HG02885 (cell line): Measurements from ENCODE around the gene TNNC1.

Experiments
- ATAC-seq: cut with Tn5 transposase; IDR thresholded peaks from one replicate; pipeline ENCODE4 v1.9.1; 2021; ENCODE audit warnings: mild to moderate bottlenecking; ENCODE audit not compliant: unreplicated experiment, poor library complexity

The TNNC1 gene

DNA sequence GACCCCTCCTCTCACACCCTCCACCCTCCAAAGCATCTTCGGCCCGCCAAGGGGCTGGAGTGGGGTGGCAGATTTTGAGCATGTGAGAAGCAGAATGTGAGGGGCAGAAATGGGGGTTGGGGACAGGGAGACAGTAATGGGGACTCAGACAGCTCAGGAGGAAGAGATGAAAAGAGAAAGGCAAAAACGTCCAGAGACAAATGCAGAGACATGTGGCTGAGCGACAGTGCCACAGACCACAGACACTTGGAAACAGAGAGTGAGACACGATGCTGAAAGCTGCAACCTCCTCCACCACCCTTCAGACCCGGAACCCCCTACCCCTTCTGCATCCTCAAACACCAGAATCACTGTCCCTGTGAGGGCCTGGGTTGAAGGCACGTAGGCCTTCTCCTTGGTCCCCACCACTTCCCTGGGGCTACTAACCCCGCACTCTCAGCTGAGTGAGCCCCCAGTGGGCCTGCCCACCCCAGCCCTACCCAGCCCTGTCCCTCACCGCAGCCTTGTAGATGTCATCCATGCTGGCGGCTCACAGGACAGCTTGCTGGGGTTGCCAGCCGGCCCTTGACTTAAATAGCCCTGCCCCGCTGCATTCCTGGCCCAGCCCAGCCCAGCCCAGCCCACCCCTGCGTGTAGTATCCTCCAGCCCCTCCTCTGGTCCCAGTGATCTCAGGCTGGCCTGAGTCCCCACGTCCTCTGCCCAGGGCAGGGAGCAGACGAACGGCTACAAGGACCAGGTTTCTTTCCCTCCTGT, at the start of gene TNNC1:
TSS of gene TNNC1 (minus strand) at position 546 of the 754 bp plus-strand sequence. CDS start at position 520, 26 bp downstream.
- no peak for ATAC-seq

DNA sequence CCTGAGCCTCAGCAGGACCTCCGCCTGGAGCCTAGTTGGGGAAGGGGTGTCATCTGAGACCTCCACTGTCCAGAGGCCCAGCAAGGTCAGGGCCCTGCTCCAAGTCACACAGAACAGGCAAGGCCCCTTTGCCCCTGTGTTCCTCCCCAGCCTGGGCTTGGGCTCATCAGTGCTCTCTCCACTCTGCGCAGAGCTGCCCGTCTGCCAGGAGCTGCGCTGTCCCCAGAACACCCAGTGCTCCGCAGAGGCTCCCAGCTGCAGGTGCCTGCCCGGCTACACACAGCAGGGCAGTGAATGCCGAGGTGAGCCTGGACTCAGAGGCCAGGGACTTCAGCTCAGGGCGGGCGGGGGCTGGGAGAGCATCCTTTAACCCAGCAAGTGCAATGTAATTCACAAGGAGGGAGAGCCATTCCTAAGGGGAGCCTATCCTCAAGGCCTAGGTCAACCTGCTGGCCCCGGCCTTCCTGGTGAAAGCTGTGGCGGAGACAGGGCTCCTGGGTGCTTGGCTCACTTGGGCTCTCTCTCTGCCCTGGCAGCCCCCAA, 49.0 kb upstream of the TNNC1 start:
- no peak for ATAC-seq

DNA sequence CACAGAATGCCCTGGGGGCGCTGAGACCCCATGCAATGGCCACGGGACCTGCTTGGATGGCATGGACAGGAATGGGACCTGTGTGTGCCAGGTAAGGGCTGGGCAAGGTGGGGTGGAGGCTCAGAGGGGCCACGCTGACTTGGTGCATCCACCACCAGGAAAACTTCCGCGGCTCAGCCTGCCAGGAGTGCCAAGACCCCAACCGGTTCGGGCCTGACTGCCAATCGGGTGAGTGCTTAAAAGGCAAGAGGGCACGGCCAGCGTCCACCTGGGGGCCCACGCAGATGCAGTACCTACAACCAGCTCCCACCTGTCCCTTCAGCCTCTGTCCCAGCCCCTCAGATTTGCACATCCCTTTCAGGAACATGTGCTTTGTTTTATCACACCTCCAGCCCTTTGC, 48.2 kb upstream of the TNNC1 start:
- no peak for ATAC-seq

DNA sequence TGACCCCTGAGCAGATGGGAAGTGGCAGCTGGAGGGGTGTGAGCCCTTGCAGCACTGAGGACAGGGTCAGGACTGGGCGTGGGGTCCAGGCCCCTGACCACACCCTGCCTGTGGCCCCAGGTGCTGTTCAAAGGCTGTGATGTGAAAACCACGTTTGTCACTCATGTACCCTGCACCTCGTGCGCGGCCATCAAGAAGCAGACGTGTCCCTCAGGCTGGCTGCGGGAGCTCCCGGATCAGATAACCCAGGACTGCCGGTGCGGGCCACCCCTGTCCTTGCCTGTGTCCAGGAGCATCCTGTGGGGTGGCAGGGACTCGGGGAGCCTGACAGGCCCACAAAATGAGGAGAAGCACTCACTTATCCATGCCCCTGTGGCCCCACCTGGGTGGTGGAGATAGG, 47.2 kb upstream of the TNNC1 start:
- ATAC-seq: no peak

DNA sequence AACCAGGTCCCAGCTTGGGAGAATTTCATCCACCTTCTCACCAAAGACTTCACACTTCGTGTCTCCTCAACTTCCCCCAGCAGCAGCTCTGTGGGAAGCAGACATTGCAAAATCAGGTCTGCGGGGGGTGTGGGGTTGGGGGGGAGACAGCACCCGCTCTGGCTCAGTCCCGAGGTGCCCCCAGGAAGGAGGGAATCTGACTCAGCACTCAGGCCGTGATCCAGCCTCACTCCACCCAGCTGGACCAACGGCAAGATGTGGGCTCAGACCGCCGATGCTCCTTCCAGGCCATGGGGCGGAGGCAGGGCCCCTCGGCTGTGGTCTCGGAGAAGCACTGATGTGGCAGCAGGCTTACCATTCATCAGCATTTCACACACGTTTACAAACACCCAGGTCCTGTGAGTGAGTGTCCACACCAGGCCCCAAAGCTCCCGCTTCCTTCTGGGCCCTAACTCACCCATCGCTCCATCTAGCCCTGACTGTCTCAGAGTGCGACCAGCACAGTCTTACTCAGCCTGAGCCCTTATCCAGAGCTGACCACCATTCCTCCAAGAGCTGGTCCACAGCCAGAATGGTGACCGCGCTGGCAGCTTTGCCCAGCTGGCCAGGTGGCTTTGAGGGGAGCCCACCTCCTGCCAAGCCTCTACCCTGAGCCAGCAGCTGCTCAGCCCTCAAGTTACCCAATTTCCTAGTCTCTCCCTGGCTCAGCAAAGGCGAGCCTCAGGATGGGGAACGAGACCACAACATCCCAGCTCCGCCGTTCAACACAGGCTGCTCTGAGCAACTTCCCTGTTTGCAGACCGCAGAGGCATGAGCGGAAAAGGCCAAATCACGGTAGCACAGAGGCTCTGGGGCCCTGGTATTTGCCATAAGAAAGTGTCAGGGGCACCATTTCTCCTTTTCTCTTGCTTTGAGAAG, 44.6 kb upstream of the TNNC1 start:
- no peak for ATAC-seq

DNA sequence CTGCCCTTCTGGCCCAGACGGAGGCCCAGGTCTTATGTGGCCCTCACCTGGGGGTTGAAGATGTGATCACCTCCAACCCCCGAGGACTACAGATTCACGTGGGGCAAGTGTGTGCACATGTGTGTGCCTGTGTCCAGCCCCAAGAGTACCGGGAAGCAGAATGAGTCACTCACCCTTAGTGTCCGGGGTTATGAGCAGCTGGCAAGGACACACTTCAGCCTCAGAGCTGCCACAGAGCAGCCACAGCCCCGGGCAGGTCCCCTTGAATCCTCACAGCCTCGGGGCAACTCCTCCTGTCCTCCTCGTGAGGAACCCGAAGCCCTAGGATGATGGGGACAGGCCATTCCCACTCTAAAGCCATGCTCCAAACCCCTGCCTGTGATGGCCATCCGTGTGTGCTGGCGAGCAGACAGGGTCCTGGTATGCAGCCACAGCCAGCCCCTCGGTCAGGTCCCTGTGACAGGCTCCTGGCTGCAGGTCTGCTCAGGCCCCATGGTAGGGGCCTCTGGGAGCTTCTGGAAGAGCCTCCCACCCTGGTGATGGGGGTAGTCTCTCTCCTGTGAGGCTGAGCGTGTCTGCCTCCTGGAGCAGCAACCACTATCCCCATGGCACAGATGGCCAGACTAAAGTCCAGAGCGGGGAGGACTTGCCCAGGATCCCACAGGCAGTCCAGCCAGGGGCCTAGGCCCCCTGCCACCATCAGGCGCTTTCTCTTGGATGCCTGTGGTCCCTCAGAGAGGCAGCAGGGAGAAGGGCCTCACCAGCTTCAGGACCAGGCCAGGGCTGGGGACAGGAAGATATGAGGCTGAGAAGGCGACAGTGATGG, 42.1 kb upstream of the TNNC1 start:
- ATAC-seq: no peak

DNA sequence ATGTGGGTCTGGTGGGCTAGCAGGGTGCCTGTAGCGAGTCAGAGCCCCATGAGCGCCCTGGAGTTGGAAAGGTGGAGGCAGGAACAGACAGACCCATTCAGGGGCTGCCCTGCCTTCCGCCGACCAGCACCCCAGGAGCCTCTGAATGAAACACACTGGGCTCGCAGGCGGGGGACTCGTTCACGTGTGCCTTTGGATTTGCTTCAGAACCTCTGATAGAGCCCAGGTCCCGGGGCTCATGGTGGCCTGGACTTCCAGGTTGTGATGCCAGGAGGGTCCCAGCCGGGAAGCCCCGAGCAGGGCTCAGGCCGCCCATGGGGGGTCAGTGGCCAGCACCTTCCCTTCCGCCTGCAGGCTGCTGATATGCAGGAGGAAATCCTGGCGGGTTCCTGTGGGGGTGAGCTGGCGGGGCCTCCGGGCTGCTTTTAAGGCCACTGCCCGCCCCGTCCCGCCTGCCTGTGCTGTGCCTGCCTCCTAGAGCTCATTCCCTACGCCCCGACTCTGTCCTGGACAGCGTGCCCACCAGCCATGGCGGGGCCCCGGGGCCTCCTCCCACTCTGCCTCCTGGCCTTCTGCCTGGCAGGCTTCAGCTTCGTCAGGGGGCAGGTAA, 41.1 kb upstream of the TNNC1 start, which contains the start of gene STAB1:
TSS of gene STAB1 (plus strand) at position 453 of the 610 bp plus-strand sequence. CDS start at position 529, 76 bp downstream.
- no peak for ATAC-seq

DNA sequence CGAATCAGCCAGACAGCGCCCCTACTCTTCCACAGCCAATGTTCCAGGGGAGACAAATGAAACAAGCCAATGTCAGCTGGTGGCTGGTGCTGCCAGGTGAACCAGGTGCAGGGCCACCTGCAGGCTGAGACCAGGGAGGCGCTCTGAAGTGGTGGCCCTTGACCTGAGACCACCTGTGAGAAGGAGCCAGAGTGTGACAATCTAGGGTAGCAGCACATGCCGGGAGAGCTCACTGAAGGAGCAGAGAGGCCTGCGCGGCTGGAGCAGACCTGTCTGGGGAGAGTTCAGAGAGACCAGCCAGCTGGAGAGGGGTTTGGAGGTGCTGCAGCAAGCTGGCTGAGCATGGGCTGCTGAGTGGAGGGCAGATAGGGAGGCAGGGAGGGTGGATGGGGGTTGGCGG, 40.6 kb upstream of the TNNC1 start:
- ATAC-seq: no peak

DNA sequence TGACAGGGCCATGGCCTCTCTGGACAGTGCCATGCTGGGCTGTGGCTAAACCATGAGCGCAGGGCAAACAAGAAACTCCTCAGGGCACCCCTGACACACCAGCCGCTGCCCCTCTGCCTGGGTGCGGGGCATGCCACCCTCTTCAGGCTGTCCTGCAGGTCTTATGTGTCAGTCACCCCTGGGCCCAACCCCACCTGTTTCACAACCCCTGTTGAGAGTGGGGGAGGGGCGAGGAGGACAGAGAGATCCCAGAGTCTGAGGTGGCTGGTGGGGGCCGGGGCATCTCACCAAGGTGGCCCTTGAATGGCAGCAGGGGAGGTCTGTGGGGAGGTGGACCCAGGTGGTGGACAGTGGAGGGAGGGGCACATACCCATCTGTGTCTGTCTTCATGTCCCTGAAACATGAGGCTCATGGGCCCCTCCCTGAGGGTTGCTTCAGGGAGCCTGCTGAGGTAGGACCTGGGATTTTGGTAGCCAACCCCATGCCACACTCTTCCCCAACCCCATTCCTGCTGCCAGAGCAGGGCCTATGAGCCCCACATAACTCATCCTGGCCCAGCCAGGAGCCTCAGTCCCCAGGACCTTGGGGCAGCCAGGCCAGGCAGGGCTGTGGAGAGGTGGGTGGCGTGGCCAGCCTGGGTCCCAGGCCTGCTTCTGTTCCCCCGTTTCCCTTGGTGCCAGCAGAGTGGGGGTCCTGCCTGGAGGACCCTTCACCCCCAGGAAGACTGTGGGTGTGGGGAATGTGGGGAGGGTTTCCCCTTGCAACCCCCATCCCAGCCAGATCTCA, 39.6 kb upstream of the TNNC1 start:
- no peak for ATAC-seq

DNA sequence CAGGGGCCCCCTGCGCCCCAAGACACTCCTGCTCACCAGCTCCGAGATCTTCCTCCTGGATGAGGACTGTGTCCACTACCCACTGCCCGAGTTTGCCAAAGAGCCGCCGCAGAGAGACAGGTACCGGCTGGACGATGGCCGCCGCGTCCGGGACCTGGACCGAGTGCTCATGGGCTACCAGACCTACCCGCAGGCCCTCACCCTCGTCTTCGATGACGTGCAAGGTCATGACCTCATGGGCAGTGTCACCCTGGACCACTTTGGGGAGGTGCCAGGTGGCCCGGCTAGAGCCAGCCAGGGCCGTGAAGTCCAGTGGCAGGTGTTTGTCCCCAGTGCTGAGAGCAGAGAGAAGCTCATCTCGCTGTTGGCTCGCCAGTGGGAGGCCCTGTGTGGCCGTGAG, 38.2 kb upstream of the TNNC1 start:
- ATAC-seq: no peak

DNA sequence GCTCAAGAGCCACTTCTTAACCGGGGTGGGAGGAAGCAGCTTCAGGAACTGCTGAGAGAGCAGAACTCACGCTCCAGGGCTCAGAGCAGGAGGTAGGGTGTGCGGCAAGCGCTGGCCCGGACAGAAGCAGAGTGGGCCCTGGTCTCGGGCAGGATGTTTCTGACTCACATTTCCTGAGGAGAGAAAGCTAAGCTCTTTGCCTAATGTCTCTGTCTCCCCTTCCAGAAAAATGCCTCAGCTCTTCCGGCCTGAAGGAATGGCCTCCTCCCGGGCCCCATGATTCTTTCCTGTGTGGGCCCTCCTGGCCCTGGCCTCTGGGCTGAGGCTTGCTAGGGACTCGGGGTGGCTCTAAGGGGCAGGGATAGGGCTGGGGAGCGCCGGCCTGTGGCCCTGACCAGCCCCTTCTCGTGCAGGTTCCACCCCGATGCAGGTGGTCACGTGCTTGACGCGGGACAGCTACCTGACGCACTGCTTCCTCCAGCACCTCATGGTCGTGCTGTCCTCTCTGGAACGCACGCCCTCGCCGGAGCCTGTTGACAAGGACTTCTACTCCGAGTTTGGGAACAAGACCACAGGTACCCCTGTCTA, 37.2 kb upstream of the TNNC1 start:
- no peak for ATAC-seq

DNA sequence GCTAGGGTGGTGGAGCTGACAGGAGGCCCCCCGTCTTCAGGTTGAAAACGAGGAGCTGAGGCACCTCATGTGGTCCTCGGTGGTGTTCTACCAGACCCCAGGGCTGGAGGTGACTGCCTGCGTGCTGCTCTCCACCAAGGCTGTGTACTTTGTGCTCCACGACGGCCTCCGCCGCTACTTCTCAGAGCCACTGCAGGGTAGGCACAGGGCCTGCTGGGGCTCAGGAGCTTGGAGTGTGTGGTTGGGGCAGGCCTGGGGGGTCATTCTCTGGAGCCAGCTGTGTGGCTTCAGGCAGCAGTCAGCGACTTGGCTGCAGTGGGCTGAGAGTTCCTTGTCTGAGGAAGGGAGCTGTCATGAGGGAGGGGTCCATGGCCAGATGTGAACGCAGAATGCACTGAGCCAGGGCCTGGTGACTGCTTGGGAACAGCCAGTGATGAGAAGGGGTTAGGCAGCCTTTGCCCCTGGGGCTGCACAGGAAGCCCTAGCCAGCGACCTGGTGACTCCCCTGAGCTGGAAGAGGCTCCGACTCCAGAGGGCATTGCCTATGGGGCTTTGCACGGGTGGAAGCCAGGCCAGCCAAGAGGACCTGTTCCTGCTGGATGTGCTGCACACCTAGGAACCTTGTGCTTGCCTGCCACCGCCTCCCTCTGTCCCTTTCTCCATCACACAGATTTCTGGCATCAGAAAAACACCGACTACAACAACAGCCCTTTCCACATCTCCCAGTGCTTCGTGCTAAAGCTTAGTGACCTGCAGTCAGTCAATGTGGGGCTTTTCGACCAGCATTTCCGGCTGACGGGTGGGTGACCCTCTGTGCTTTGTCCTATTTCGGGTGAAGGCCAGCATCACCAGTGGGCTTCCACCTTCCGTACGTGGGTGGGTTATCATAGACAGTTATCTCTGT, 36.4 kb upstream of the TNNC1 start:
- no peak for ATAC-seq

DNA sequence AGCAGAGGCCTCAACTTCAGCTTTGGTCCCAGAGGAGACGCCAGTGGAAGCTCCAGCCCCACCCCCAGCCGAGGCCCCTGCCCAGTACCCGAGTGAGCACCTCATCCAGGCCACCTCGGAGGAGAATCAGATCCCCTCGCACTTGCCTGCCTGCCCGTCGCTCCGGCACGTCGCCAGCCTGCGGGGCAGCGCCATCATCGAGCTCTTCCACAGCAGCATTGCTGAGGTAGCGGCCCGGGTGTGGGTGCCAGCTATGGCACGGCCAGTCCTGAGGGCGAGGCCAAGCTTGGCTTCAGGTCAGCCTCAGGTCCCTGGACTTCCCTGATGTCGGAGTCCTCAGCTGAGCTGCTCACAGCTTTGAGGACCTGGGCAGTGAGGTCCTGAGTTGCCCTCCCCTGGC, 35.6 kb upstream of the TNNC1 start:
- ATAC-seq: no peak

DNA sequence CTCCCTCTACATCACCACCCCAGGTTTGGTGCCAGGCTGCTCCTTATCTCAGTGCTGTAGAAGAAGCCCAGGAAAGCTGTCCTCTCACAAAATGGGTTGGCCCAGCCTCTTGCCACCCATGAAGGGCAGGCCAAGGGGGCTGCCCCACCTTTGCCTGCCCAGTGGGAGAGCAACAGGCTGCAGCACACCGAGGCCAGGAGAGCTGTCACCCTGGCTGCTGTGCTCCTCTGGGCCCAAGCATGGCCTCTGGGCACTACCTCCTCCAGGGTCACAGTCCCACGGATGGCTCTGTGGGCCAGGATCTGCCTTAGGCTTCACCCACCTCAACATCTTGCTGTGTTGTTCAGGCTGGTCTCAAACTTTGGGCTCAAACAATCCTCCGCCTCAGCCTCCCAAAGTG, 34.9 kb upstream of the TNNC1 start:
- no peak for ATAC-seq

DNA sequence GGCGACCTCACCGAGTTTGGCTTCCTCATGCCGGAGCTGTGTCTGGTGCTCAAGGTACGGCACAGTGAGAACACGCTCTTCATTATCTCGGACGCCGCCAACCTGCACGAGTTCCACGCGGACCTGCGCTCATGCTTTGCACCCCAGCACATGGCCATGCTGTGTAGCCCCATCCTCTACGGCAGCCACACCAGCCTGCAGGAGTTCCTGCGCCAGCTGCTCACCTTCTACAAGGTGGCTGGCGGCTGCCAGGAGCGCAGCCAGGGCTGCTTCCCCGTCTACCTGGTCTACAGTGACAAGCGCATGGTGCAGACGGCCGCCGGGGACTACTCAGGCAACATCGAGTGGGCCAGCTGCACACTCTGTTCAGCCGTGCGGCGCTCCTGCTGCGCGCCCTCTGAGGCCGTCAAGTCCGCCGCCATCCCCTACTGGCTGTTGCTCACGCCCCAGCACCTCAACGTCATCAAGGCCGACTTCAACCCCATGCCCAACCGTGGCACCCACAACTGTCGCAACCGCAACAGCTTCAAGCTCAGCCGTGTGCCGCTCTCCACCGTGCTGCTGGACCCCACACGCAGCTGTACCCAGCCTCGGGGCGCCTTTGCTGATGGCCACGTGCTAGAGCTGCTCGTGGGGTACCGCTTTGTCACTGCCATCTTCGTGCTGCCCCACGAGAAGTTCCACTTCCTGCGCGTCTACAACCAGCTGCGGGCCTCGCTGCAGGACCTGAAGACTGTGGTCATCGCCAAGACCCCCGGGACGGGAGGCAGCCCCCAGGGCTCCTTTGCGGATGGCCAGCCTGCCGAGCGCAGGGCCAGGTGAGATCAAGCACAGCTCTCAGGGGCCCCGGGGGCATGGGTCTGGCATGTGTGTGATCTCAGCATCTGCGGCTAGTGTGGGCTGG, 34.2 kb upstream of the TNNC1 start:
- no peak for ATAC-seq

DNA sequence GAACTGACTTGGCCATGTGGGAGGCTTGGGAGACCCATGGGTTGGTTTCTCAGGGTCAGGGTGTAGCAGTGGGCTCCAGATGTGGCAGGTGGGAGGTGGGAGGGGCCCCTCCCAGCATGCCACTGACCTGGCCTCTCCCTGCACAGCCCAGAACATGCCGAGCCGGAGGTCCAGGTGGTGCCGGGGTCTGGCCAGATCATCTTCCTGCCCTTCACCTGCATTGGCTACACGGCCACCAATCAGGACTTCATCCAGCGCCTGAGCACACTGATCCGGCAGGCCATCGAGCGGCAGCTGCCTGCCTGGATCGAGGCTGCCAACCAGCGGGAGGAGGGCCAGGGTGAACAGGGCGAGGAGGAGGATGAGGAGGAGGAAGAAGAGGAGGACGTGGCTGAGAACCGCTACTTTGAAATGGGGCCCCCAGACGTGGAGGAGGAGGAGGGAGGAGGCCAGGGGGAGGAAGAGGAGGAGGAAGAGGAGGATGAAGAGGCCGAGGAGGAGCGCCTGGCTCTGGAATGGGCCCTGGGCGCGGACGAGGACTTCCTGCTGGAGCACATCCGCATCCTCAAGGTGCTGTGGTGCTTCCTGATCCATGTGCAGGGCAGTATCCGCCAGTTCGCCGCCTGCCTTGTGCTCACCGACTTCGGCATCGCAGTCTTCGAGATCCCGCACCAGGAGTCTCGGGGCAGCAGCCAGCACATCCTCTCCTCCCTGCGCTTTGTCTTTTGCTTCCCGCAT, 33.4 kb upstream of the TNNC1 start:
- no peak for ATAC-seq
